GM19035 (cell line): ENCODE measurements around the gene SPOCK3.
"Not testable (repeated sequence)": the region's sequence is repeated elsewhere in the genome, so short reads cannot be mapped to it uniquely, and the experiment has no call there.

Experiments used
- ATAC-seq: cut with Tn5 transposase; IDR thresholded peaks from one replicate; pipeline ENCODE4 v1.9.1; 2021; ENCODE audit not compliant: unreplicated experiment

SPOCK3 gene

GRCh38 chr4:166827629-166828028 lies 406.7 kb downstream of the SPOCK3 start:
- ATAC-seq = no peak

GRCh38 chr4:166827167-166827566 lies 407.1 kb downstream of the SPOCK3 start:
- ATAC-seq = no peak

DNA sequence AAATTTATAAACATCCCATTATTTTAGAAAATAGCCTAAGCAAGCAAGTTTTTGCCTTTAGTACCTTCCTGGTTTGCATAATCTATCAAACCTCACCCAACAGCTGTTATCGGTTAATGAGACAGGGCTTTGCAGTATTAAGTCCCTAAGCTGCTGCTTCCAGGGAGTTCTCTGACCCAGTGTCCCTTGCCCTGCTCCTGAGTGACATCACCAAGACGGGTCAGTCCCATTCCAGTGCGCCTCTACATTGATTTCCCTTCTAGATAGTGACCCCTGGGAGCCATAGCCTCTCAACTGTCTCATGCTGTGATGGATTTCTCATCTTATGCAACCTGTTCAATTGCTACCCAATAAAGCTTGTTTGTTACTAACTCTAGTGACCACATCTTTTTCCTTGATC lies 410.4 kb downstream of the SPOCK3 start:
- ATAC-seq = no peak

DNA sequence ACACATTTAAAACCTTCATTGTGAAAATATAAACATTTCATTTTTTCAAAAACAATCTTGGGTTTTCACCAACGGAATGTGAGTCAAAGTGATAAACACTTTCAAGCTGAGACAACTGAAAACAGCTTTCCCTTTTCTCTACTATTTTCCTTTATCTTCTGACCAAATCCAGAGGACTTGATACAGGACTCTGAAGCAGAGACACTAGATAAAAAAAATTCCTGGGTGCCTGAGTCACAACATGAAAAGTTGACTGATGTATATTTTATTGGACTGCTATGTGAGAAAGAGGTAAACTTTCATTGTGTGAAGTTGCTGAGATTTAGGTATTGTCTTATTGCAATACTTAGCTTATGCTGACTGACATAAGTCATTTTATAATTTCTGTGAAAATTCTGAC lies 411.2 kb downstream of the SPOCK3 start:
- no peak for ATAC-seq

DNA sequence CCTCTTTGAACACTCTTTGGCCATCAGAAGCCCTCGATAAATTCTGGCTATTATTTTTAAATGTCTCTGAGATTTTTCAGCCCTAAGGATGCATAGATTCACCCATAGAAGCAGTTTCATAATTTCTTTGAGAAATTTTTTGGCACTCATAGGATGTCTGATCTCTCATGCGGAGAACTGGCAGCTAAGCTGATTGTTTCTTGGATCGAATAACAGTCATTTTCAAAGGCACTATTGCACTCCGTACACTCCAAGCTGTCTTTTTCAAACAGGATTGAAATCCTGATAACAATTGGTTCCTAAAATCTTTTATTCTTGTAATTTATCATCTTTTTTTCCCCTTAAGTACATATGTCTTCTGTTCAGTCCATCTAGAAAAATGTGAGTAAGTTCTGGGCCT lies 411.9 kb downstream of the SPOCK3 start:
- no peak for ATAC-seq

DNA sequence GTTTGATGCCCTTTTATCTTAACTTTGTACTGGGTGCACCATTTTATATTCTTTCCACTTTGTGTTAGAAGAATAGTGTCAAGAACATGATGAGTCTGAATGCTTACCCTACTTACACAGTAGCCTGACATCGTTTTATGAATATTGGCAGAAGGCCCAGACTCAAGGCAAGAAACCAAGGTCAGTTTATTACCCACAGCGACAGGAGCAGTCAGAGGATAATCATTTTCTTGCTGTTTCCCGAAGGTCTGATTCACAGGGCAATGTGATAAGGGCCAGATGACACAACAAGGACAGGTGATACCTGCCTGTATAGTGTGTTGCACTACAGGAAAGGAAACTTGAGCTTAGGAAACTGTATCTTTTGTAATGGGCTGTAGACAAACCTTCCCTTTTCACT lies 417.4 kb downstream of the SPOCK3 start:
- no peak for ATAC-seq

GRCh38 chr4:166808380-166808779 lies 425.9 kb downstream of the SPOCK3 start:
- ATAC-seq = no peak

DNA sequence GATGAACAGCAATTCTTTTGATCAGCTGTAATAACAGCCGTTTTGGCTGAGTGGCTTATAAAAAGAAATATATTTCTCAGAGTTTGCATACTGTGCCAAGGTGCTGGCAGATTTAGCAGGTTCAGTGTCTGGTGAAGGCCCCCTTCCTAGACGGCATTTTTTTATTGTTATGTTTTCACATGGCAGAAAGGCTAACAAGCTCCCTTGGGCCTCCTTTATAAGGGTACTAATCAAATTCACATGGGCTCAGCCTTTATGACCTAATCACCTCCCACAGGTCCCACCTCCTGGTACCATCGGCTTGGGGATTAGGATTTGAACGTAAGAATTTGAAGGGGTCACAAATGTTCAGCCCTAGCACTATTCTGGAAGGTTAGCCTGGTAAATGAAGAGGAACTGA lies 431.9 kb downstream of the SPOCK3 start:
- no peak for ATAC-seq

DNA sequence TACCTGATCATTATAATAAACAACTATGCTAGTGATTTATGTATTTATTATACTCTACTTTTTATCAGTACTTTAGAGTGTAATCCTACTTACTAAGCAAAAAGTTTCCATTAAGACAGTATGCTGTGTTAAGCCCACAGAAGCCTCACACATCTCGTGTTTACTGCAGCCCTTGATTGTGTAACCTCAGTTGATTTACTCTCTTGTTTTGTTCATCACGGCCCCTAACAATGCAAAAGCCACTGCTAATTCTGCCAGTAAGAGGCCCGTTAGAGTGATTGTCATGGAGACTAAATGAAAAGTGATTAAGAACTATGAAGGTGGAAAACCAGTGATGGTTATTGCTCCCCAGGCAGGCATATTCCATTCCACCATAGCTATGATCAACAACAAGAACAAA lies 436.2 kb downstream of the SPOCK3 start:
- no peak for ATAC-seq

- ATAC-seq = no peak
Observed at GRCh38 chr4:166777760-166778159, 456.5 kb downstream of the SPOCK3 start.

DNA sequence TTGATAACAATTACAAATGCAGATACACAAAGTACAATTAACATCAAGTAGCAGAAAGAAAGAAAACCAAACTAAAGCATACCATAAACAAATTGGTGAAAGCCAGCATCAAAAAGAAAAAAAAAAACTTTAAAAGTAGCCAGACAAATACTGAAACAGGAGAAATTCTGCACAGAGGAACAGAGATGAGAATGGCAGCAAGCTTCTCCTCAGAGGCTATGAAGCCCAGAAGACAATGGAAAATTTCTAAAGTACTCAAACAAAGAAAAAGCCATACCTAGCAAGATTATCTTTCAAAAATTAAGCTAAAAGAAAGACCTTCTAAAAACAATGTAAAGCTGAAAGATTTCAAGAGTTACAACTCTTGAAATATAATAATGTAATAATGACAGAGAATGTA lies 471.3 kb downstream of the SPOCK3 start:
- ATAC-seq = no peak

GRCh38 chr4:166741742-166742141 lies 492.6 kb downstream of the SPOCK3 start:
- no peak for ATAC-seq

GRCh38 chr4:166739215-166739614 lies 495.1 kb downstream of the SPOCK3 start:
- not testable (repeated sequence) for ATAC-seq

- no peak for ATAC-seq
Observed at GRCh38 chr4:166737430-166737829, 496.9 kb downstream of the SPOCK3 start.

DNA sequence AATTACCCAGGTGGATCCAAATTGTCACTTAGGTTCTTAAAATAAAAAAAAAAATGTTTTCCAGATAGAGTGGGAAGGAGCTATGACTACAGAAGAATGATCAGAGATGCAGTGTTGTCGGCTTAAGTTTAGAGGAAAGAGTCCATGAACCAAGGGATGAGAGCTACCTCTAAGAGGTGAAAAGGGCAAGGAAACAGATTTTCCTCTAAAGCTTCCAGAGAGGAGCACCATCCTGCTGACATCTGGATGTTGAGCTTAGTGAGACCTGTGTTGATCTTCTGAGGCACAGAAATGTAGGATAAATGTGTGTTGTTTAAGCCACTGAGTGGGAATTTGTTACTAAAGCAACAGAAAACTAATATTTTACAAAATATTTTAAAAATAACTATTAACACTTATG lies 498.7 kb downstream of the SPOCK3 start:
- no peak for ATAC-seq

DNA sequence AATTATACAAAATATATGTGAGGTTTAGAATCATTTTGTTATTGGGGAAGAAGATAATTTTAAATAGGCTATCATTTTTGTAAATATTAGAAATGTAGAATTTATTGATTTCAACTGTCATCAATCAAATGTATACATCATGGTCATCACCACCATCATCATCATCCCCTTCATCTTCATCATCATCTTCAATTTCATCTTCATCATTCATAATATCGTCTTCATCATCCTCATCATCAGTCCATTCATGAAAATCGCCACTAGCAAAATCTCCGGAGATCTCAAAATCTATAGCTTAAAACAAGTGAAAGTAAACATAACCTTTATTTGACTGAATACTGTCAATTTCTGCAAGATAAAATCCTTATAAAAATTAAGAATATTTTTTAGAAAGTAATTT lies 499.5 kb downstream of the SPOCK3 start:
- no peak for ATAC-seq

- ATAC-seq = no peak
Observed at GRCh38 chr4:166733686-166734085, 500.6 kb downstream of the SPOCK3 start.

GRCh38 chr4:166726832-166727231 lies 507.5 kb downstream of the SPOCK3 start:
- ATAC-seq = no peak

GRCh38 chr4:166724369-166724768 lies 509.9 kb downstream of the SPOCK3 start:
- no peak for ATAC-seq

DNA sequence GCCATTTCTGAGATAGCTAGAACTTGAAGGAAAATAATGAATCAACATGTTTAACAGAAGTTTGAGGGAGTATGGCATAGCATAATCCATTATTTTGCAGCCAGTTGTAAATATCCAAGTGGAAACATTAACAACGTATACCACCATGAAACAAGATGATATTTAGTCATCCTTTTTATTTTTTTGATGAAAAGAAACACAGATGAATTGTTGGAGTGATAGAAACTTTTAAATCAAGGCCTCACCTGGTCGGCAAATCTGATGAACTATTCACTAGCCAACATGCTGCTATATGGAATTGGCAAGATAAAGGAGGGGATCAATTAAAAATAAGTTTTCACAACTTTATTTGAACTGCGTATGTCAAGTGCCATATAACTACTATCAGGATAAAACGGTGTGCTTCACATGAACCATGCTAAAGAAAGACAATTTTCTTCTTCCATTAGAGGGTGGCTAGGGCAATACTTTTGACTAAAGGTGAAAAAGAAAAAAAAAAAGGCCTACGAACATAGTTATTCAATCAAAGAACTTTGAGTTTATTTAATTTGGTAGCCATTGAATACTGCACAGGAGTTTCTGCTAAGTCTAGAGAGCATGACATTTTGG lies 510.7 kb downstream of the SPOCK3 start:
- no peak for ATAC-seq

GRCh38 chr4:166715748-166716713 lies 518.3 kb downstream of the SPOCK3 start:
- ATAC-seq = not testable (repeated sequence)

DNA sequence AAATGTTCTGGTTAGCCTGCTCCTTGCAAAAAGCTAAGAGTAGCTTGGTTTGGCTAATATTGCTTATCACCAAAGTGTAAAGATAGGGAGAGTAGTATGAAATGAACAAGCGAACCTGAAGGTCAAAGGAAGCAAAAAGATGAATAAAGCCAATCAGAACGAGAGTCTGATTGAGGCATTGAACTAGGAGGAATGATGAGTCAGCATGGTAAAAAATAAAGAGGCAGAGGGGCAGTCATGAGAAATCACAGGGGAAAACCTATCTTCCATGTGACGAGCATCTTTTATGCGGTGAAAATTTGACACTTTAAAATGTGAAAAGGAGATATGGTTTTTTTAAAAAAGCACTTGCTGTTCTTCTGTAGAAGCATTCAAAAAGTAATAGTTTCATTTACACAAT lies 533.7 kb downstream of the SPOCK3 start:
- no peak for ATAC-seq
